GM03348 (cell line): ENCODE results near the gene SLC10A4.
"Not testable (repeated sequence)": the region's sequence is repeated elsewhere in the genome, so short reads cannot be mapped to it uniquely, and the experiment has no call there.

Experiments
- DNase-seq: peaks from one replicate; pipeline ENCODE4 v3.0.0; 2012; ENCODE audit warnings: low spot score

Gene SLC10A4

GRCh38 chr4:48483006-48483776 is at the start of gene SLC10A4:
SLC10A4 (plus strand) TSS chr4:48483343; CDS start chr4:48483562, 219 bp downstream.
- DNase-seq, result peak; percentile 41

DNA sequence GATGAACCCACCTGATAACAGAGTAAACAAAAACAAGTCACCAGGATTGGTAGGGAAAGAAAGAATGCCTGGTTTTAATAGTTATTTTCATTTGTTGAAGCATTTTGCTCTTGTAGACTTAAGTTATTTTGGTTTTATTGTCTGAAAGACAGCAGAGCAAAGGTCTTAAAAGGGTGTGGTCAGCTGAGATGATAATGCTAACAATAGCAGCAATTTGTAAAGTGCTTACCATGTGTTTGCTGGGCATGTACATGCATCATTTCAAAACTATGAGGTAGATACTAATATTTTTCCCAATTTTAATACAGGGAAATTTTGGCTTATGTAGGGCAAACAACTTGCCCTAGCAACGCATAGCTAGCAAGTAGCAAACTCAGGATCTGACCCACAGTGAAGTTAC is 46.8 kb upstream of the SLC10A4 start:
- no peak for DNase-seq

DNA sequence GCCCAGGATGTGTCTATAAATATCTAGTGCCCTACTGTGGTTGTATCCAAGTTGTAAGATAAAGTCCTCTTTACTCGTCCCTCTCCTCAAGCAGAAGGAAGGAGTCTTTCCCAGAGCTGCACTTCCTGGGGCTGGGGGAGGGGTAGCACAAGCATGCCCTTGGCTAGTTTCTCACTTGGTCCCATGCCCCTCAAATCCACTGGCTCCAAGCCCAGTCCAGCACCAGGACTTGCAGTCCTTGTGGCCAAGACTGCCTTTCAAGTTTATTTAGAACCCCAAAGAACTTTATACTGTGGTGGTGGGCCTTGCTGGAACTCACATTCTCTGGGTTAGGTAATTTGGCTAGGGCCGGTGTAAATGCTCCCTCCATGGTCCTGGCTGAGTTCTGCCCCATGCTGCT is 43.2 kb upstream of the SLC10A4 start:
- no peak for DNase-seq

DNA sequence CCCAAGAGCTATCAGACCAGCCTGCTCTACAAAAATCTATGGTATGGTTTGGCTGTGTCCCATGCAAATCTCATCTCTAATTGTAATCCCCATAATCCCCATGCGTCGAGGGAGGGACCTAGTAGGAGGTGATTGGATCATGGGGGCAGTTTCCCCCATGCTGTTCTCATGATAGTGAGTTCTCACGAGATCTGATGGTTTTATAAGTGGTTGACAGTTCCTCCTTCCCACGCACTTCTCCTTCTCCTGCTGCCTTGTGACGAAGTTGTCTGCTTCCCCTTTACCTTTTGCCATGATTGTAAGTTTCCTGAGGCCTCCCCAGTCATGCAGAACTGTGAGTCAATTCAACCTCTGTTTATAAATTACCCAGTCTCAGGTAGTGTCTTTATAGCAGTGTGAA is 42.2 kb upstream of the SLC10A4 start:
- not testable (repeated sequence) for DNase-seq

GRCh38 chr4:48445704-48446103 is 37.4 kb upstream of the SLC10A4 start:
- DNase-seq, result peak; percentile 12

GRCh38 chr4:48446642-48447041 is 36.5 kb upstream of the SLC10A4 start:
- no peak for DNase-seq

- no peak for DNase-seq
Observed at GRCh38 chr4:48449151-48449550, 34.0 kb upstream of the SLC10A4 start.

GRCh38 chr4:48450740-48451139 is 32.4 kb upstream of the SLC10A4 start:
- DNase-seq, result no peak

DNA sequence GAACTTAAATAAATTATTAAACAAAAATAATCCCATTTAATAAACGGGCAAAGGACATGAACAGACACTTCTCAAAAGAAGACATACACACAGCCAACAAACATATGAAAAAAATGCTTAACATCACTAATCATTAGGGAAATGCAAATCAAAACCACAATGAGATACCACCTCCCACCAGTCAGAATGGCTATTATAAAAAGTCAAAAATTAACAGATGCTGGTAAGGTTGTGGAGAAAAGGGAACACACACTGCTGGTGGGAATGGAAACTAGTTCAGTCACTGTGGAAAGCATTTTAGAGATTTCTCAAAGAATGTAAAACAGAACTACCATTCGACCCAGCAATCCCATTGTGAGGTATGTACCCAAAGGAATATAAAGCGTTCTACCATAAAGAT is 31.5 kb upstream of the SLC10A4 start:
- DNase-seq, result not testable (repeated sequence)

GRCh38 chr4:48454591-48454990 is 28.6 kb upstream of the SLC10A4 start:
- no peak for DNase-seq

- DNase-seq, result no peak
Observed at GRCh38 chr4:48461000-48461399, 22.1 kb upstream of the SLC10A4 start.

GRCh38 chr4:48462363-48462762 is 20.8 kb upstream of the SLC10A4 start:
- DNase-seq, result no peak

- DNase-seq, result no peak
Observed at GRCh38 chr4:48467442-48467841, 15.7 kb upstream of the SLC10A4 start.

- DNase-seq, result no peak
Observed at GRCh38 chr4:48467891-48468290, 15.3 kb upstream of the SLC10A4 start.

- DNase-seq, result no peak
Observed at GRCh38 chr4:48470137-48470536, 13.0 kb upstream of the SLC10A4 start.

DNA sequence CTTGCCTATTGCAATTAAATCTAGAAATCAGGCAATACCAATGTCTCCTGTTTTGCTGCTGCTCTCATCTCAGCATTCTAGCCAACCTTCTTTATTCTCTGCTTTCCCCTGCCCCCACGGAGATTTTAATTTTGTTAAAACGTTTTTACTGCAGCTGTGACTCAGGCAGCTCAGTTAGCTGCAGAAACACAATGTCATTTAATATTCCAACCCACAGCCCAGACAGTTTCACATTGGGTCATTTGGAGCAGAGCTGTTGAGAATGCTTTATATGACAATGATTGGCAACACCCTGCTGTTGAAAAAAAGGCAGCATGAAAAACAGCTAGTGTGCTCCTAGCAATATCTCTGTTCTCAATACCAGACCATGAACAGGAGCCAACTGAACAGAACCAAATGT is 12.6 kb upstream of the SLC10A4 start:
- DNase-seq, result no peak

- DNase-seq, result no peak
Observed at GRCh38 chr4:48472794-48473193, 10.3 kb upstream of the SLC10A4 start.

DNA sequence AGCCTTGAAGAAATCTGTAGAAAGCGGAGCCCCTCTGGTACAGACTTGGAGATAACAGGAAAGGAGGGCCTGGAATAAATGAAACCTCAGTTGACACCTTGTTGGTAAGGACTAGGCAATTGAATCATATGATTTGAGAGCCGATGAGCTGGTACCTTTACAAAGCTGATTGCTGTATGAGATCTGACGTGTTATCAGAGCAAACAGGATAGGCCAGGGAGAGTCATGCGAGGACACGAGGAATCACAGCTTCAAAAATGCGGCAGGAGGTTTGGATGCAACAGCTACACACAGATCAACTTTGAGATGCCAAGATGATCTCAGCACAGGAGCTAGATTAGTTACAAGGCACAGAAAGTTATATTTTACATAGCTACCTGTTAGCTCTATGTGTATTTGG is 7.4 kb upstream of the SLC10A4 start:
- DNase-seq, result no peak

DNA sequence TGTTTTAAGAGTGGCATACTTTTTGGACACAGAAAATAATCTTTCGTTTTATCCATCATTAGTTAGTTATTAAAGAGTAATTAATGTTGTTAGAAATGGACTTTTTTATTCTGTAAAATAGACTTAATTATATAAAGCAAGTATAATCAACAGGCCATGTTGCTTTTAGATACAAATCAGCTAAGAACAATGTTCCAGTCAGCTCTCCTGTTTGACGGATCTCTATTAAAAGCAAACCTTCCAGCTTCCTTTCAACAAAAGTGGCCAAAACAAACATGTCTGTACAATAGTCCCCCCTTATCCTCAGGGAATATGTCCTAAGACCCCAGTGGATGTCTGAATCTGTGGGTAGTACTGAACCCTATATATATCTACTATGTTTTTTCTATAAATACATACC is 4.9 kb upstream of the SLC10A4 start:
- DNase-seq, result no peak

DNA sequence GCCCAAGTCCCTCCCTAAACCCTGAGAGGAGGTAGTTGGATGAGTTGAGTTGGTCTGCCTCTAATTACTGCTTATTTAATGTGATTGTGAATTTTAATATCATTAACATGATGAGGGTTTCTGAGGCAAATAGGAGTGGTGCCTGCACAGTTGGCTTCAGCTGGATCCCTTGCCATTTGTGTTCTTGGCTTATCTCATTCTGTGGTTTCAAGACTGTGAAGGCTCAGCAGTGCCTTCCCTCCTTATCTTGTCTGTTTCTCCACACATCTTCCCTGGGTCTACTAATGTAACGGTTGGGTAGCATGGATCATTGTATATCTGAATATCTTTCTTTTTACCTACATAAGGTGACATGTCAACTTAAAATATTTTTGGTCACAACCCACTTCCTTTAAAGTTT is 1.6 kb upstream of the SLC10A4 start:
- DNase-seq, result no peak

GRCh38 chr4:48483777-48484493 is 792 bp downstream of the SLC10A4 start:
- no peak for DNase-seq

DNA sequence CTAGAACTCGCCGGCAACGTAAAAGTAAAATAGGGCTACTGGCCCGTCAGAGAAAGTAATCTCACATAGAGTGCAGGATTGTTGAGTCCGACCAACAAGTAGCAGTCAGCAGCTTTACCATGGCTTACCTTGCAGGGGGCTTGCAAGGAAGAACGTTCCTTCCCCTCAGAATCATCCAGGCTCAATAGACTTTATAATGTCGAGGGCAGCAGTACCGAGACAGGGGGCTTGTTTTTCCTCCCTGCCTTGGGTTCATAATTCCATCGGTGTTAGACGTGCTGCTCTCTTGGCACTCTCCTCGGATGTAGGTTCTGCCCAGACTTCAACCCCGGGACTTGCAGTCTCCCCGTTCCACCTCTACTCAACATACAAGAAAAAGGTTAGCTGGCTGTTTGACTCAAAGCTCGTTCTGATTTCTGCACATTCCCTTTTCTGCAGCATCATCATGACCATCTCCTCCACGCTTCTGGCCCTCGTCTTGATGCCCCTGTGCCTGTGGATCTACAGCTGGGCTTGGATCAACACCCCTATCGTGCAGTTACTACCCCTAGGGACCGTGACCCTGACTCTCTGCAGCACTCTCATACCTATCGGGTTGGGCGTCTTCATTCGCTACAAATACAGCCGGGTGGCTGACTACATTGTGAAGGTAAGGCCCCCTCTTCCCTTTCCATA is 1.5 kb downstream of the SLC10A4 start:
- no peak for DNase-seq

- DNase-seq, result no peak
Observed at GRCh38 chr4:48489683-48490011, 6.5 kb downstream of the SLC10A4 start.
